Cardiac muscle cell (in vitro differentiated cells and primary cell): ENCODE measurements around the gene EFNA4. TPM values are rescaled to one million over a fixed set of nuclear protein-coding genes. Genes with fewer than 3 reads are reported as not detected.

Experiments
- DNase-seq, 2 donors: peaks; one replicate each; pipeline versions ENCODE4 v3.0.0 to v3.0.0-alpha.2; 2010 to 2017; ENCODE audit warnings: low read depth in 1 of 2, low spot score in 1 of 2
- H3K27ac ChIP-seq: fragments of 200-600 bp; sonication (generic); 2 replicates; pipeline ENCODE4 v1.5.1; 2016
- H3K27me3 ChIP-seq: fragments of 200-600 bp; sonication (generic); 2 replicates; pipeline ENCODE4 v1.6.0; 2016; ENCODE audit warnings: control low read depth
- H3K36me3 ChIP-seq: fragments of 200-600 bp; sonication (generic); 2 replicates; pipeline ENCODE4 v1.5.1; 2016; ENCODE audit warnings: control low read depth
- H3K4me1 ChIP-seq: fragments of 200-600 bp; sonication (generic); 2 replicates; pipeline ENCODE4 v1.8.1; 2017; ENCODE audit warnings: low read depth, mild to moderate bottlenecking, mixed run types
- H3K4me3 ChIP-seq: fragments of 200-600 bp; sonication (generic); 2 replicates; pipeline ENCODE4 v1.5.1; 2016; ENCODE audit warnings: mild to moderate bottlenecking
- H3K9me3 ChIP-seq: fragments of 200-600 bp; sonication (generic); 2 replicates; pipeline ENCODE4 v1.5.1; 2017; ENCODE audit warnings: low read depth, mild to moderate bottlenecking, control low read depth
- polyA plus RNA-seq: library from polyadenylated mRNA; unstranded; fragments of >200 nt; fragmentation: Nextera tagmentation; extraction: Ambion mirVana; gene quantifications from 2 replicates; pipeline ENCODE4 v1.2.1, GENCODE V29; 2016
- total RNA-seq: library from RNA; depleted of rRNA; stranded (reverse); fragments of >200 nt; gene quantifications from 2 replicates; pipeline ENCODE4 v1.2.3, GENCODE V29; 2016
- TF ChIP-seq, protein P1 (sequence below): IDR thresholded peaks from 2 replicates; pipeline ENCODE4 v1.5.1; 2012; ENCODE audit warnings: low read depth, mild to moderate bottlenecking, low read length

EFNA4 gene
- total and polyA plus RNA-seq, 2 experiments from 2014 or later = 29.2 to 29.6 TPM

DNA sequence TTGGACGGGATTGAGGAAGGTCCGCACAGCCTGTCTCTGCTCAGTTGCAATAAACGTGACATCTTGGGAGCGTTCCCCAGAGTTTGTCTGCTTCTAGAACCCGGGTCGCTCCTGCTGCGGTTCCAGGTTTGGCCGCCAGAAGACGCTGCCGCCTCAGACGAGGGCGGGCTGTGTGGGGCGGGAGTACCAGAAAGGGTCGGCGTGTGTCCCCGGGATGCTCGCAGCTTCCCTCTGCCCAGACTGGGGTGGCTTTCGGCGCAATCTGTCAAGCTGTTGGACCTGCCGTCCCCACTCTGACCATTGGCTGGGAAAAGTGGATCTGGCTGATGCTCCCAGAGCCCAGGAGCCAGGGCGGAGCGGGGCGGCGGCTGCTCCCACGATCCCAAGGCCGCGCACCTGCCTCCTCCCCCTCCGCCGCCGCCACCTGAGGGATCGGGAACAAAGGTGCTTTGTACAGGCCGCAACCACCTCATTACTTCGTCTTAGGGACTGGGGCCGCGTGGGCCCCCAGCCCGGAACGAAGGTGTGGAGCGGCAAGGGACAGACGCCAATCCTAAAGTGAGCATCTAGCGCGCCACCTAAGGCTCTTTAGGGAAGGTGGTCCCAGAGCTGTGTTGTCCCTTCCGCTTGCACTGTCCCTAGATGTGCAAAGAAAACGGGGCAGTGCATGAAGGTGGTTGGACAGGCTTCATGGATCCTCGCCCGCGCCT is 683 bp upstream of the EFNA4 start:
- Histone ChIP-seq H3K27me3 (no peaks in the 10 kb centered on the region), H3K9me3 (no peaks in the 10 kb centered on the region), H3K27ac (no peak overlapping the region), H3K4me3 (peak overlapping the region; percentile 91), H3K36me3 (no peaks in the 10 kb centered on the region), H3K4me1 (peaks cover 13% of the 10 kb centered on the region)
- peak; percentile 60 to 80 for DNase-seq
- TF ChIP-seq, protein P1, sequence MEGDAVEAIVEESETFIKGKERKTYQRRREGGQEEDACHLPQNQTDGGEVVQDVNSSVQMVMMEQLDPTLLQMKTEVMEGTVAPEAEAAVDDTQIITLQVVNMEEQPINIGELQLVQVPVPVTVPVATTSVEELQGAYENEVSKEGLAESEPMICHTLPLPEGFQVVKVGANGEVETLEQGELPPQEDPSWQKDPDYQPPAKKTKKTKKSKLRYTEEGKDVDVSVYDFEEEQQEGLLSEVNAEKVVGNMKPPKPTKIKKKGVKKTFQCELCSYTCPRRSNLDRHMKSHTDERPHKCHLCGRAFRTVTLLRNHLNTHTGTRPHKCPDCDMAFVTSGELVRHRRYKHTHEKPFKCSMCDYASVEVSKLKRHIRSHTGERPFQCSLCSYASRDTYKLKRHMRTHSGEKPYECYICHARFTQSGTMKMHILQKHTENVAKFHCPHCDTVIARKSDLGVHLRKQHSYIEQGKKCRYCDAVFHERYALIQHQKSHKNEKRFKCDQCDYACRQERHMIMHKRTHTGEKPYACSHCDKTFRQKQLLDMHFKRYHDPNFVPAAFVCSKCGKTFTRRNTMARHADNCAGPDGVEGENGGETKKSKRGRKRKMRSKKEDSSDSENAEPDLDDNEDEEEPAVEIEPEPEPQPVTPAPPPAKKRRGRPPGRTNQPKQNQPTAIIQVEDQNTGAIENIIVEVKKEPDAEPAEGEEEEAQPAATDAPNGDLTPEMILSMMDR = peak; percentile 70

DNA sequence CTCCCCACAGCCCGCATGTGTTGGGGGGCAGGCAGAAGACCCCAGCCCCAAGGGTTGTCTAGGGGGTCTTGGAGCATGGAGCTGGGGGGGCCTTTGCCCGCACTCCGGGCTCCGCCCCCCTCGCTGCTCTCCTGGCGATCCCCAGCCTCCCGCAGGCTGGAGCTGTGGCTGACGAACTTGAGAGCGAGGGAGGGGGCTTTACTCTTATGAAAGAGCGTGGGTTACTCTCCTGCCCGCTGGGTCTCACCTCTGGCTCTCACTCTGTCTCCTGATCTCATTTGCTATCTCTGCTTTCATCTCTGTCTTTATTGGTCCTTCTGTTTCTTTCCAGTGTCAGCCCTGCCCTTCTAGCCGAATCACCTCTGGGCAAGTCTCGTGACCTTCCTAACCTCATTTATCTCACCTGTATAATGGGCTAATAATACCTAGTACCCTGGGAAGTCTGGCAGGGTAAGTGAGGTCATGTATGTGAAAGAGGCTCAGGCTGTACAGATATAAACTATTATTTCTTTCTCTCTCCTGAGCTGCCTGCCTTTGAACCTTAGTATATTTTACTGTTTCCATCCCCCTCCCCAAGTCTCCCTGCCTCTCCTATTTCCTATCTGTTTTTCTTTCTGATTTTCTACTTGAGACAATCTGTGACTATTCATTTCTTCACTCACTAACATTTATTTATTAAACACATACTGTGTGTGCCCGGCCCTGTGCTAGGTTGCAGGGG is 731 bp downstream of the EFNA4 start:
- no peaks in the 10 kb centered on the region for H3K36me3 ChIP-seq
- TF ChIP-seq, protein P1 = no peak
- DNase-seq = peak in 1 of 2 donors; percentile 78
- peak overlapping the region; percentile 90 for H3K27ac ChIP-seq
- no peaks in the 10 kb centered on the region for H3K9me3 ChIP-seq
- peak overlapping the region; percentile 91 for H3K4me3 ChIP-seq
- no peaks in the 10 kb centered on the region for H3K27me3 ChIP-seq
- H3K4me1 ChIP-seq = peaks cover 13% of the 10 kb centered on the region

DNA sequence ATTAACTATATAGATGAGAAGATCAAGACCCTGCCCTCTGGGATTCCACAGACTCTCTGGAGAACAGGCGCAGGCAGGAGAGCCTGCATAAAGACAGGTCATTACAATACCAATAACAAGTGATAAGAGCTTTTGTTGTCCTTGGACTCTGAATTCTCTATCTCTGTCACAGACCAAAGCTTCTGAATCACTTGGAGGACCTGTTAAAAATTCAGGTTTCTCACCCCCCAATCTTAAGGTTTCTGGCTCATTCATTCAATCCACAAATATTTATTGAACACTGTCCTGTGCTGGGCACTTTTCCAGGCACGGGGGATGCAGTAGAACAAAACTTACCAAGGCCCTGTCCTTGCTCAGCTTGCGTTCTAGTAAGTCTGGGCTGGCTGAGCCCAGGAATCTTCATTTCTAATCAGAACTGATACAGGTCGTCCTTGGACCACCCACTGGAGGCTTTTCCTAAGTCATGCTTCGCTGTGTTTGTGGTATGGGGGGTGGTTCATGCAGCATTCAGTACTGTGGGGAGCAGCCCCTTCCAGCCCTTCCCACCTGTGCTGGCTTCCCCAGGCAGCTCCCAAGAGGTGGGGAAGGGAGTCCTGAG is 1.4 kb downstream of the EFNA4 start:
- peak overlapping the region; percentile 91 for H3K4me3 ChIP-seq
- no peak for DNase-seq

DNA sequence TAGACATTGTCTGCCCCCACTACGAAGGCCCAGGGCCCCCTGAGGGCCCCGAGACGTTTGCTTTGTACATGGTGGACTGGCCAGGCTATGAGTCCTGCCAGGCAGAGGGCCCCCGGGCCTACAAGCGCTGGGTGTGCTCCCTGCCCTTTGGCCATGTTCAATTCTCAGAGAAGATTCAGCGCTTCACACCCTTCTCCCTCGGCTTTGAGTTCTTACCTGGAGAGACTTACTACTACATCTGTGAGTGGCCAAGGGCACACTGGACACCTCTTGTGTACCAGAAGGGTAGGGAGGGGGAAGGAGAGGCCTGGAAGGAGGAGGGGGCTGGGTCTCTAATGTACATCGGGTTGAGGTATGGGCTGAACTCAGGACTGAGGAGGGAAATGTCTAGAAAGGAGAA is 3.2 kb downstream of the EFNA4 start:
- no peak overlapping the region for H3K27ac ChIP-seq
- H3K36me3 ChIP-seq = no peaks in the 10 kb centered on the region
- no peak for DNase-seq
- peaks cover 24% of the 10 kb centered on the region for H3K4me1 ChIP-seq
- H3K27me3 ChIP-seq = no peaks in the 10 kb centered on the region
- TF ChIP-seq, protein P1 = no peak
- no peaks in the 10 kb centered on the region for H3K9me3 ChIP-seq
- no peak overlapping the region for H3K4me3 ChIP-seq

More for the DNA sequence above, 1.4 kb downstream of the EFNA4 start:
- Histone ChIP-seq H3K27me3 (no peaks in the 10 kb centered on the region), H3K27ac (no peak overlapping the region), H3K9me3 (no peaks in the 10 kb centered on the region), H3K4me1 (peaks cover 13% of the 10 kb centered on the region), H3K36me3 (no peaks in the 10 kb centered on the region)
- TF ChIP-seq, protein P1 = no peak

DNA sequence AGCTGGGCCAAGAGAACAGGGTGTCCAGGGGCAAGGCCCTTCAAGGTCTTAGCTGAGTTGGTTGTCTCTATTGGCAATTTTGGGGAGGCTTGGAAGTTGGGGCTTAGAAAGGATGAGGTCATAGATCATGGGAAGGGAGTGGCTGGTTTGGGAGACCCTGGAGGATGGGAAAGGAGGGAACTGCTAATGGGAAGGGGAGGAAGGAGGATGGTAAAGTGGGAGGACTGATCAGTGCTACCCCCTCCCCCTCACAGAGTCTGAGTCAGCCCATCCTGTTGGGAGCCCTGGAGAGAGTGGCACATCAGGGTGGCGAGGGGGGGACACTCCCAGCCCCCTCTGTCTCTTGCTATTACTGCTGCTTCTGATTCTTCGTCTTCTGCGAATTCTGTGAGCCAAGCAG is 5.1 kb downstream of the EFNA4 start:
- Histone ChIP-seq H3K4me1 (peaks cover 21% of the 10 kb centered on the region), H3K27ac (no peak overlapping the region), H3K4me3 (no peak overlapping the region), H3K36me3 (no peaks in the 10 kb centered on the region), H3K9me3 (no peaks in the 10 kb centered on the region), H3K27me3 (peaks cover 3% of the 10 kb centered on the region)
- no peak for DNase-seq
- TF ChIP-seq, protein P1 = no peak
